ENCODE measurements around the gene CHD9NB. TPM values are rescaled to one million over a fixed set of nuclear protein-coding genes. Genes with fewer than 3 reads are reported as not detected.
A peak's percentile ranks its signal among the peaks of the same experiment; 100 is the strongest.

The CHD9NB gene
- total and polyA plus RNA-seq, 10 of the 15 experiments (the other 5 are each of a cell fraction or from before 2014, with no cell fraction given): 0.14 to 1.6 (median 0.73) TPM

- intact Hi-C loops (cut with micrococcal nuclease; ENCODE audit: unreplicated experiment): loop anchor here (5.0 to 10.0 kb wide), 2 partner anchors 56 to 228 kb away; no protein-coding TSS in a partner anchor
- SMC1A ChIA-PET (ENCODE audit: uncharacterized antibody, unreplicated experiment): interaction anchor here (0.7 to 19.1 kb wide), 22 partner anchors 7 to 239 kb away, joined by 3 to 270 read pairs (median 6); no protein-coding TSS in a partner anchor
- peaks cover 56% of the 10 kb centered on the region for H3K79me2 ChIP-seq (ENCODE audit: control insufficient read depth, insufficient read depth, low read length)
- peak overlapping the region; percentile 74 for H3K27ac ChIP-seq (ENCODE audit: control insufficient read depth, insufficient read depth)
- H3K27me3 ChIP-seq (replicated peaks in 1 of 2; ENCODE audit: control insufficient read depth in 2 of 2, insufficient read depth in 2 of 2, low read length in 1 of 2): no peaks in the 10 kb centered on the region
- DNase-seq (ENCODE audit: low read depth, low spot score) (no peak), ATAC-seq (no peak), FAIRE-seq (no peak)
- RAD21 ChIA-PET (ENCODE audit: unreplicated experiment): interaction anchor here (0.9 to 7.4 kb wide), 14 partner anchors 8 to 159 kb away, joined by 3 to 107 read pairs (median 14); no protein-coding TSS in a partner anchor
- peak overlapping the region; percentile 68 for H3K9ac ChIP-seq (ENCODE audit: control insufficient read depth, insufficient read depth, low read length)
- H3K9me3 ChIP-seq (replicated peaks; ENCODE audit: control insufficient read depth, insufficient read depth, low read length): no peaks in the 10 kb centered on the region
- peak overlapping the region; percentile 90 for H3K4me2 ChIP-seq (ENCODE audit: control insufficient read depth, insufficient read depth)
- TF ChIP-seq PRDM15 (CRISPR knock-in tag; IDR thresholded peaks at IDR 0.05) (no peak), KDM1A (IDR thresholded peaks at IDR 0.05; ENCODE audit: borderline replicate concordance) (no peak), SREBF2 (IDR thresholded peaks at IDR 0.05; ENCODE audit: low read length) (no peak), SIN3A (IDR thresholded peaks at IDR 0.05; ENCODE audit: low read depth, low read length) (no peak), ETV6 (conservative IDR thresholded peaks at IDR 0.05 in 1 of 2, IDR thresholded peaks at IDR 0.05 in 1 of 2; ENCODE audit: borderline replicate concordance in 1 of 2, low read depth in 1 of 2) (no peak), NFIC (IDR thresholded peaks at IDR 0.05; ENCODE audit: low read depth, low read length) (no peak), MXI1 (IDR thresholded peaks at IDR 0.05; ENCODE audit: low read depth, low read length) (no peak), TARDBP (IDR thresholded peaks at IDR 0.05; ENCODE audit: borderline replicate concordance) (no peak), EED (IDR thresholded peaks at IDR 0.05; ENCODE audit: low read depth) (no peak), JUNB (IDR thresholded peaks at IDR 0.05) (no peak), IKZF1 (conservative IDR thresholded peaks at IDR 0.05) (no peak), ZSCAN29 (IDR thresholded peaks at IDR 0.05) (no peak), RB1 (IDR thresholded peaks at IDR 0.05; ENCODE audit: borderline replicate concordance) (no peak), PAX8 (IDR thresholded peaks at IDR 0.05) (no peak), POLR2AphosphoS5 (IDR thresholded peaks at IDR 0.05; ENCODE audit: low read length) (no peak), GATAD2B (conservative IDR thresholded peaks at IDR 0.05; ENCODE audit: low read depth) (no peak)
- peaks cover 30% of the 10 kb centered on the region for H3K4me1 ChIP-seq (ENCODE audit: control insufficient read depth, insufficient read depth, low read length)
- peak overlapping the region; percentile 94 for H3K4me3 ChIP-seq
- CTCF ChIA-PET: interaction anchor here (0.9 to 4.9 kb wide), 16 partner anchors 10 to 227 kb away, joined by 3 to 70 read pairs (median 12); no protein-coding TSS in a partner anchor
- H3K36me3 ChIP-seq (ENCODE audit: control insufficient read depth in 2 of 2, insufficient read depth in 2 of 2, low read length in 1 of 2): no peaks in the 10 kb centered on the region
- no TSS peak for BruUV-seq (replicated peaks)
- in situ Hi-C loops (cut with MboI): loop anchor here (5.0 kb wide), 1 partner anchor 461 kb away; no protein-coding TSS in a partner anchor
- 86% methylated on average over 8 of the region's 8 CpGs for WGBS (ENCODE audit: insufficient coverage, insufficient replicate concordance, low lambda C conversion rate, missing lambda C conversion rate)
- H2AFZ ChIP-seq (ENCODE audit: control insufficient read depth, low read depth, low read length): no peak overlapping the region
- POLR2A ChIA-PET: interaction anchor here (0.8 to 12.5 kb wide), 8 partner anchors 9 to 152 kb away, joined by 3 to 142 read pairs (median 6); no protein-coding TSS in a partner anchor
- H4K20me1 ChIP-seq (ENCODE audit: control insufficient read depth, insufficient read depth): no peaks in the 10 kb centered on the region
These were observed 3.7 kb upstream of the CHD9NB start for GRCh38 chr16:53056392-53056881.

Data from GM12878 (cell line).